LNCaP clone FGC (cell line): Measurements from ENCODE around the gene CDS2.

Experiments
- DNase-seq: peaks from one replicate; pipeline ENCODE4 v3.0.0-alpha.2; 2011; ENCODE audit warnings: low read depth
- H3K4me3 ChIP-seq: 2 replicates; pipeline ENCODE4 v1.5.1; 2011; ENCODE audit warnings: mild to moderate bottlenecking, low read depth, low read length, control low read depth
- CTCF ChIP-seq: IDR thresholded peaks from 2 replicates; pipeline ENCODE4 v1.5.1; 2012; ENCODE audit warnings: mild to moderate bottlenecking; ENCODE audit not compliant: control insufficient read depth, insufficient read depth; ENCODE audit errors: extremely low read depth

CDS2 gene

DNA sequence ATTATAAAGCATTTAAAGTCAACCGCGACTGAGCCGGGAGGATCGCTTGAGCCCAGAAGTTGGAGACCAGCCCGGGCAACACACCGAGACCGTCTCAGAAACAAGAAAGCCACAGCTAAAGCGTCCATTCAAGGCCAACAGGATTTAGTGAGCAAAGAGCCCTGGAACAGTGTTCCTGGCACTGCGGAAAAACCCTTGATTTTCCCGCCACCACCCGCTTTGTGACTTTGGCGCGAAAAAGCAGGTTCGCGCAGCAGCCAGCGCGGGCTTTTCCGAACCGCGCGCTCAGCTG, 7.7 kb upstream of the CDS2 start:
- no peak for DNase-seq
- peak overlapping the region; percentile 98 for H3K4me3 ChIP-seq
- TF ChIP-seq CTCF = no peak

DNA sequence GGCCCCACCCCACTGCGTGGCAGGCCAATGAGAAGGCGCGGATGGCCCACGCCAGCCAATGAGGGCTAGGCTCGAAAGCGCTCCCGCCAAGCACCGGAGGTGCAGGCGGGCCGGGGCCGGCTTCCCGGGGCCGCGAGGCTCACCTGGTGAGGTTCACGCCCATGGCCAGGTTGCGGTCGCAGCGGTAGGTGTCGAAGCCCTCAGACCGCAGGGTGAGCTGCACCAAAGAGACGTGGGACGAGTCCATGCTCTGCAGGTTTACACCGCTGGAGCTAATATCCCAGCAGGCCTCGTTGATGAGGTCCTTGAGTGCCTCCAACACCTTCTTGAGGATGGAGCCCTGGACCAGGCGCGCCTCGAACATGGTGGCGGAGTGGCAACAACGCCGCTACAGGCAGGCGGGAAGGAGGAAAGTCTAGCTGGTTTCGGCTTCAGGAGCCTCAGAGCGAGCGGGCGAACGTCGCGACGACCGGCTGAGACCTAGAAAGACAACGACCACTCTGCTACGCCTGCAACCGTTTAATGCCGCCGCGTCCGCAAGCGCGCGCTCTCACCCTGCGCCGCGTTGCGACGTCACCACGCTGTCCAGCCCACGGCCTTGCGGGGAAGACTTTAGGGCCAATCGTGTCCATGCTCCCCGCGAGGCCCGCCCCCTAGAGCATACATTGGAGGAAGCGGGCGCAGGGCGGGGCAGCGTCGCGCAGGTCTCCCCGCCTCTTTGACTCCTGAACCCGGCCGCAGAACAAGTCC, 7.2 kb upstream of the CDS2 start, which contains the start of gene PCNA:
Gene PCNA, minus strand, starts transcription at position 524 of the 750 bp plus-strand sequence. Its CDS starts 160 bp downstream, at position 364.
- DNase-seq = peak; percentile 89
- peak within 1 kb of the TSS; percentile 98 for H3K4me3 ChIP-seq
- no peak for TF ChIP-seq CTCF

DNA sequence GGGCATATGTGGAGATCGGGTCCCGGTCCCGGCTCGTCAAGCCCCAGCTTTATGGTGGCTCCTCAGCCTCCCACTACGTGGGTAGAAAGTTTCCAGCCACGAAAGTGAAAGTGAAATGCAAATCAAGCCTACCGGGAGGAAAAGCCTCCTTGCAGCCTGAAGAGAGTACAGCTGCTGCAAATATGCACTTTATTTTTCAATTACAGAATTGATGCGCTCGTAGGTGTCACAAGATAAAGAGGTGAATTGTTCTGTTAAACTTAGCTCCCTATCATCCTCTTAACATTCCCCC, 6.7 kb upstream of the CDS2 start:
- no peak for TF ChIP-seq CTCF
- DNase-seq = no peak
- H3K4me3 ChIP-seq = peak overlapping the region; percentile 98

- no peak for TF ChIP-seq CTCF
- DNase-seq = no peak
Measured at GRCh38 chr20:5122873-5123260, 3.9 kb upstream of the CDS2 start.

DNA sequence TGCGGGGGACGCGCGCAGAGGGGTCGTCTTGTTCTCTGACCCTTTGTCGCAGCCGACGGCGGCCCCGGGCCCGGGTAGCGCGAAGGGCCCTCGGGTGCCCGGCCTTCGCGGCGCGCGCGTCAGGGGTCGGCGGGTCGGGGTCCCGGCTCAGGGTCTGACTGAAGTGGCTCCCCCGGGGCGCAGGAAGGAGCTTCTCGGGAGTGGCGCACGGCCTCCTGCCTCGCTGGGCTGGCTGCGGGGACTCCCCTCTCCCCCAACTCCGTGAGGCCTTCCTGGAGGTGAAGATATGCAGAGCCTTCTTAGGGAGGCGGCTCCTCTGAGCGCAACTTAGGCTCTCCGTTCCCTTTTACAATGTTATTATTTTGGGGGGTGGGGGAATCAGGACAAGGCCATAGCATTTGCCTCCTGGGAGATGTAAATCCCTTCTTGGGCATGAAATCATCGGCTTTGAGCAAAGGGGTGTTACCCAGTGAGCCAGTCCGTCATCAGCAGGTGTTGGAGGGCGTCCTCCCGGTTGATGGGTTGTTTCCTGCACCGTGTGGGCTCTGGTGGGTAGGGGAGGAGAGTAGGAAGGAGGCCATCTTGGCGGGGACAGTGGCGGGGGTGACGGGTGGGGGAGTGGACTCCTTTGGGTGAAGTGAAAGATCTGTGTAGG, 523 bp downstream of the CDS2 start:
- DNase-seq = no peak
- peak overlapping the region; percentile 68 for H3K4me3 ChIP-seq
- no peak for TF ChIP-seq CTCF

More at GRCh38 chr20:5122873-5123260, 3.9 kb upstream of the CDS2 start:
- no peak overlapping the region for H3K4me3 ChIP-seq

DNA sequence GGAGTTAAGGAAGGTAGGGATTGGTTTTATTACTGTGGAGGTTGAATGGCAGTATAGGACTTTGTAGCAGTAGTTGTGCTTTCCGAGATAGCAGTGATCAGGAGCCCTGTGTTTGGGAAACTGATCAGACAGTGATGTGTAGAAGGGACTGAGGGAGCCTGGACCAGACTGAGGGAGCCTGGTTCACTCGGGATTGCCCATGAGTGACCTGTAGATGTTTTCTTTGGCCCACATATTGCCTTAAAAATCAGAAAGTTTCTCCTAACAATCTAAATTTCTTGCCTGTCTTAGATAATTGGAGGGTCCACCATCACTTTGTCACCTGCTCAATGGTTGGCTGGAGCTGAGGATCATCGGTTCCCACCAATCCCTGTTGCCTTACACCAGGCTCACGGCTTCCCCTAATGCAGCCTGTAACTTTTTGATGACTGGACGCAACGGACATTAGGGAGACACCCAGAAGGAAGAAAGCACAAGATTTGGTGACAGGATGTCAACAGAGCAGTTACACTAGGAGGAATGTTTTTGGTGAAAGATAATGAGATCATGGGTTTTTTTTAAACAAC, 1.1 kb downstream of the CDS2 start:
- peak overlapping the region; percentile 68 for H3K4me3 ChIP-seq
- DNase-seq = no peak
- no peak for TF ChIP-seq CTCF

GRCh38 chr20:5128886-5129285, 2.1 kb downstream of the CDS2 start:
- no peak for TF ChIP-seq CTCF
- no peak overlapping the region for H3K4me3 ChIP-seq
- DNase-seq = no peak
